GM18502 (cell line): ENCODE results near the gene TMEM269.
"Not testable (repeated sequence)": the region's sequence is repeated elsewhere in the genome, so short reads cannot be mapped to it uniquely, and the experiment has no call there.

Source experiments
- ATAC-seq: cut with Tn5 transposase; IDR thresholded peaks from one replicate; pipeline ENCODE4 v1.9.1; 2021; ENCODE audit warnings: mild to moderate bottlenecking; ENCODE audit not compliant: unreplicated experiment, poor library complexity

TMEM269 gene

DNA sequence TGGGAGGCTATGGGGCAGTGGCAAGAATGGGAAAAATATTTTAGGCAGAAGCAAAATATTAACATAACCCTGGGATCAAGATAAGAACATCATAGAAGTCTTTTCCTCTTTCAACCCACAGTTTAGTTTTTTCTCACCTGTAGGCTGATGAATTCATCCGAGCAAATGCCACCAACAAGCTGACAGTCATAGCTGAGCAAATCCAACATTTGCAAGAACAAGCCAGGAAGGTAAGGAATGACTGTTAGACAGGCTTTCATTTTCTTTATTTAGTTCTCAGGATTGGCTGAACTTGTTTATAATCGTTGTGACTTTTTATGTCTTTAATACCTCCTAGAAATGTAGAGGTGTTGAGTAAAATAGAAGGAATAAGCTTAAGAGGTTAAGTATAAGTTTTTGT is 11.4 kb upstream of the TMEM269 start:
- ATAC-seq = no peak

DNA sequence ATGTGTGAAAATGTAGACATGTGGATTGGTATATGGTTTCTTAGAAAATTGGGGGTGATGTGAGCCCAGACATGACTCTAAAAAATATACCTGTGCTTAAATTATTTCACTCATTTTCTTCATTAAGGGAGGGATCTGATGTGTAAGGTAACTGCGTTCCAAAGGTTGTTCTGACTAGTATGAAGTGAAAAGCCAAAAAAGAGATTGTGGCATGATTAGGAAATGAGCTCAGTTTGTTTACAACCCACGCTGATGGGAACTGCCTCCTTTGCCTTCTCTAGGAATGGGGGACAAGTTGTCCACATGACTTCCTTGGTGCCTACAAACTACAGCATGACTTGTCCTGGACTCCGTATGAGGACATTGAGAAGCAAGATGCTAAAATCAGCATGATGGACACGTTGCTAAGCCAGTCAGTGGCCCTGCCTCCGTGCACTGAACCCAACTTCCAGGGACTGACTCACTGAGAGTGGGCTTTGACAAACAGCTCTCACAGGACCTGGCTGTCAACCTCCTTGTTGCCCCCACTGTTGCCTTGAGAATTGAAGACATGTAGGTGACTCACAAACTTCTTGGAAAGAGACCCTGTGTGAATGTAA is 9.8 kb upstream of the TMEM269 start:
- no peak for ATAC-seq

DNA sequence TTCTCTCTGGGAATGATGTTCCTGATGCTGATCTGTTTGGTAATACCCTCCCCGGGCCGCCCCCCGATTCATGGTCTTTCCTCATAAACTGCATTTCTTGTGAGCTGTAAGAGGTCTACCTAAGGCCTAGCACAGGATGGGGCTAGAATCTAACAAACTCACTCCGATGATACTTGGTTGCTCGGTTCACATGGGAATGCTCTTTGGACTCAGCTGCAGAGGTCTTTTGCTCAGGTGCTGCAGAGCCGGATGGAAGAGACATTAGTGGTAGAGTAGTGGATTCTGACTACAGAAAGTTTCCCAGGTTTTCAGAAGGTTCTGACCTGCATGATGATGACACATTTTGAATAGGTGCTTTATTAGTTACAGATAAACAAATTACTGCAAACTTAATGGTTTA is 8.3 kb upstream of the TMEM269 start:
- ATAC-seq = no peak

DNA sequence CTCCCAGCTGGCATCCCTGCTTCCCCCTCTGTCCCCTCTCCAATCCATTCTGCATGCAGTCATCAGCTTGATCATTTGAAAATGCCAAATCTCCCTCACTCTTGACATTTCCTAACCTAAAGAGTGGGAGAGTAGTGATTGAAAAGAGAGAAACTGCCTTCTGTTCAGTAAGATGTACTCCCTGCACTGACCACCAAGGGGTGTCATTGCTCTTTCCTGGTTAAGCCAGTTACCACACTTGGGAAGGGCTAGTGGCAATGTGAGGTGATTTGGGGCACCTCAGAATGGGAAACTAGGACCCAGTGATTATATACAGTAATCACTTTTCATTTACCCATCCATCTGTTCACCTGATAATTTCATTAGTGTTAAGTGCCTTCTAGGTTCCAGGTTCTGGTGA is 6.9 kb upstream of the TMEM269 start:
- no peak for ATAC-seq

DNA sequence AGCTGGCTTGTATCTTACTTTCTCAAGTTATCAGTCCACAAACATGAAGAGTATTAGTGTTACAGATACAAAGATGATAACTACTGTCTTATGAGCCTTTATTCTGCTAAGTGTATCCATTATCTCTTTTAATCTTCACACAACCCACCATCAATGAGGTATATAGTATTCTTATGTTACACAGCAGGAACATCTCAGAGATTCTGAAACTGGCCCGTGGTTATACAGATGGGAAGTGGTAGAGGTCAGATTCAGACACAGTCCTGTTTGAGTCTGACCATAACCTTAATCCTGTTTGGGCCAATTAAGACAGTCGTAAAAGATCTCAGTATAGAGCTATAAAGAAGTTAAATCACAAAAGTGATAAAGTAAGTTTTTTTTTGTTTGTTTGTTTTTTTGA is 5.1 kb upstream of the TMEM269 start:
- ATAC-seq = no peak

DNA sequence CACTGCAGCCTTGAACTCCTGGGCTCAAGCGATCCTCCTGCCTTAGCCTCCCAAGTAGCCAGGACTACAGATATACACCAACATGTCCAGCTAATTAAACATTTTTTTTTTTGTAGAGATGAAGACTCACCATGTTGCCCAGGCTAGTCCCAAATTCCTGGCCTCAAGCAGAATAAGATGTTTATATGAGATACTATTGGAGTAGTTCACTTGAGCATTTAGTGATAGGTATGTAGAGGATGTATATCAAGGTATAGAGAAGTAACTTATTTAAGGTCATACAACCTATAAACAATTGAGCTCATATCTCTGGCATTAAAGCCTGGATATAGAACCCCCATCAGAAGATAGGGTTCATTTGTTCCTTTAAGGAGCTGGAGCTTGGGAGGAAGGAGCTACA is 4.6 kb upstream of the TMEM269 start:
- ATAC-seq = no peak

DNA sequence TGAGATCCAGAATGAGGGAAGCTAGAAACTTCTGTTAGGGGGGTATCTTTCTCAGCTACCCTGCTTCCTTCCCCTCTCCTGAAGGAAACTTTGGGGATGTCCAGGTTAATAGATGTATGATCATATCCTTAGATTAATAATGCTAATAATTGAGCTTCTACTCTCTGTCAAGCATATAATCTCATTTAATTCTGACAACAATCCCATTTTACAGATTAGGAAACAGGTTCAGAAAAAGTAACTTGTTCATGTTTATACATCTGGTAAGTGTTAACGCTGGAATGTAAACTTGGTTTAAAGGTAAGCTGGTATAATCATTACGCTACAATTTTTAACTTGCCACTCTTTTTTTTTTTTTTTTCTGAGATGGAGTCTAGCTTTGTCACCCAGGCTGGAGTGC is 1.7 kb upstream of the TMEM269 start:
- ATAC-seq = no peak

DNA sequence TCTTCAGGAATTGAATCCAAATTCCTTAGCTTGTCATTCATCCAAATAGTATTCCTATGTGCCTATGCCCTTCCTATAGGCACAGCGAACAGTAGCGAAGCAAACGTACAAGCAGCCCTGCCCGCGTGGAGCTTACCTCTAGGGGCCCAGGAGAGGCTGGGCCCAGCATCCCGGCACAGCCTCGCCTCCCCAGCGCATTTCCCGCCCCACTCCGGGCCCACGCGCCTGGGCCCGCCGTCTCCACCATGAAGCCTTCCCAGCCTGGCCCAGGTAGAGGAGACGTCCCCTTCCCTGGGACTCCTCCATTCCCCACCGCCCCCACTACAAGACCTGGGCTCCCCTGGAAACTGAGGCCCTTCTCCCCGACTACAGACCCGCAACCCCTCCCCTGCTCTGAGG is 245 bp upstream of the TMEM269 start:
- no peak for ATAC-seq

DNA sequence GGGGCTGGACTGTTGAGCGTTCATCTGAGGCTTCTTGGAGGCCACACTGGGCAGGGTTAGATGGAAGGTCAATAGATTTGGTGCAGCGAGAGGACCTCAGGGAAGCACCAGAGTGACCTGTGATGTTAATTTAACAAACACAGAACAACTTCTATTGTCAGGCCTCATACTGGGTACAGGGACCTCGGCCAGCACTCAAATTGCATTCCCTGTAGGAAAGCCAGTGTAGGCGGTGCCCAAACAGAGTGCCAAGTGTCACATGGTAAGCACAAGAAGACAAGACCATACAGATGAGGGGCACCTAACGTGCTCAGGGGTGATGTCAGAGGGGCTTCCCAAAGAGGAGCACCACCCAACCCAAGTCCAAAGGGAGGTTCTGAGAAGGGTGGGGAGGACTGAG is 1.3 kb downstream of the TMEM269 start:
- ATAC-seq = no peak

DNA sequence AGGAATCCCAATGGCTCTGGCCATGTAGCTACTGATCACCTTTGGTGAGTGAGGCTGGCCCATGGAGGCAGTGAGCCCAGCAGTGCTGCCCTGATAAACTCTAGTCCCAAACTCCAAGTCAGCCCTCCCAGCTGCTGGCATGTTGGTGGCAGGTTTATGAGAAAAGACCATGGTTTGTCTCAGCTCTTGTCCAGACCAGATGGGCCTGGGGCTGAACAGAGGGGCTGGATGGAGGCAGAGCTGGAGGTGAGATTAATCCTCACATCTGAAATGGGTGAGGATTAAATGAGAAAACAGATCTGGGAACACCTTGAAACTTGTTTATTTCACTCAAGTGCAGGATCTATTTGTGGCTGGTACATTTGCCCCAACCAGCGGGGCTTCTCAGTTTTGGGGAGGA is 3.2 kb downstream of the TMEM269 start:
- no peak for ATAC-seq

DNA sequence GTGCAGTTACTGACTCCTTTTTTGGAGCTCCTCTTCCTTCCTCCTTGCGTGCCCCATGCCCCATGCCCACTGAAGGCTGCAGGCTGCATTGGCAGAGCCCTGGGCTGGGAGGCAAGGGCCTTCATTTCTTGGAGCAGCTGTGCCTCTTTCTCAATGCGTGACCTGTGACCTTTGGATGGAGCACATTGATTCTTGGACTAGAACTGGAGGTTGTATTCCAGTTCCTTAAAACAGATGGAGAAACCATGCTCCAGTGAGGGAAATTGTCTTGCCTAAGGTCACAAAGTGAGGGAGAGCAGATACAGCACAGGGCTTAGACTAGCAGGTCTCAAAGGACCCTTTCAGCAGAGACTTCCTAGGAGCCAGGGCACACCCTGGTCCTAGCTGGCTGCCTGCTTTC is 9.0 kb downstream of the TMEM269 start:
- no peak for ATAC-seq

DNA sequence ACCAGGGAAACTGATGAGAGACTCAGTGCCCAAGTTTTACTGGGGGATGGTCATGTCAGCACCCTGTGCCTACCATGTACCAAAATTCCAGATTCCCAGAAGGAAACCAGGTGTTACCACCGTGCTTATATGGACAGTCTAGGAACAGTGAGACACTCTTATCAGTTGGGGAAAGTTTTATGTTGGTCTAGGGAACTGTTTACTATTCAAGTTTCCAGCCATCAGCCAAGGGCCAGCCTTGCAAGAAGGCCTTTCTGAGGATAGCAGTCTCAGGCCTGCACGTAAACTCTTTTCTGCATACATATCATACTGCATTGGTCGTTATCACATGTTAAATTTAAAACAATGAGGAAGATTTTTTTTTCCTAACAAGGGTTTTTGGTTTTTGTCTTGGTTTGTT is 12.6 kb downstream of the TMEM269 start:
- no peak for ATAC-seq

DNA sequence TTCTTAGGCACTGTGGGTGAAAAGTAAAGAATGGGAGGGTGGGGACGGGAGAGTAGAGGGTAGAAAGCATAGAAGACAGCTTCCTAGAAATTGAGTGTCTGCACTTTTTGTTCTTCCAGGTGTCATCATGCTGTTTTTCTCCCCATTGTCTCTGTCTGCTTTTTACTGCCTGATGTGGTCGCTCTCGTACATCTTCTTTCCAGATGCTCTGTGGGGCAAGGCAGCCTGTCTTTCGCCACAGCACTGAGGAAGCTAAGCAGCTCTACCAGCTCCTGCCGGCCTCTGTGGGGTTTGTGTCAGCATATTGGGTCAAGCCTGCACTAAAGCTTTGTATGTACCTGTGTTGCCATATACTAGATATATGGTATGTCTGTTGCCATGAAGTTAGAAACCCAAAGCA is 13.2 kb downstream of the TMEM269 start:
- no peak for ATAC-seq

DNA sequence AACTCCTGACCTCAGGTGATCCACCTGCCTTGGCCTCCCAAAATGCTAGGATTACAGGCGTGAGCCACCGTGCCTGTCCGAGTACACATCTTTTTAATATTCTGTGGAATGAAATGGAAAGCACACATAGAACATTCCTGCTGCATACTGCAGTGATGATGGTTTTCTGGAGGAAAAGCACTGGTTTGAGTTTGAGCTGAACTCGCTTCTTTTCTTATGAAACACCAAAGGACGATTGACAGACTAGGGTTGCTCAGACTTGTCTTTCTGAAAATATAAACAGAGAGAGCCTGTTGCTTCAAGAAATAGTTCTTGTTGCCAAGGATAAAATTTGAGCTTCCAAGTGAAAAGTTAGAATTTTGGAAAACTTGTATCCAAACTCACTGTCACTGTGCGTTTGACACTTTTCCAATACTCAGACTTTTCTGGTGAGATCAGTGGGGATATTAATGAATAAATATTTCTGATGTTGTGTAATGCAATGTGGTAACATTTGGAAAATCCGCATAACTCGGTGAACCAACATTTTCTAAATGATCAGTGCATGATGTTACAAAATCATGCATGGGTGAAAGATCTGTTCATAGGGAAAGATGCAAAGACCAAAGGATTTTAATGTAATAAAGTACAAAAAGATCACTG is 17.2 kb downstream of the TMEM269 start:
- no peak for ATAC-seq

DNA sequence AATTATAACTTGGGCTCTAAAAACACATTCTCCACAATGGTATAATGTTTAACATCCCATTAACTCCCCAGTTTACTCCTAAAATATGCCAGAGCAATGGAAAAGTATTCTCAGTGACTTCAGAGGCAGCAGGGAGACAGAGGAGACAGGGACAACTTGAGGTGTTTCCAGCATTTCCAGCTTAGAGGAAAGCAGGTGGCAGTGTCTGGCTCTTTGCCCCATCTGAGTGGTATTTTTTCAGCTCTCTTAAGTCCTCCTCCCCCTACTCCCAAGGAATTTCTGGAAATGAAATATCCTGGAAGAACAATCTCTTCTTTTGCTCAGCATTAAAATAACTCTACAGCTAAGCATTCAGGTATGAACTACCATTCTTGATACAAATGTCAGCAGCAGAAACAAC is 21.4 kb downstream of the TMEM269 start:
- ATAC-seq = no peak

DNA sequence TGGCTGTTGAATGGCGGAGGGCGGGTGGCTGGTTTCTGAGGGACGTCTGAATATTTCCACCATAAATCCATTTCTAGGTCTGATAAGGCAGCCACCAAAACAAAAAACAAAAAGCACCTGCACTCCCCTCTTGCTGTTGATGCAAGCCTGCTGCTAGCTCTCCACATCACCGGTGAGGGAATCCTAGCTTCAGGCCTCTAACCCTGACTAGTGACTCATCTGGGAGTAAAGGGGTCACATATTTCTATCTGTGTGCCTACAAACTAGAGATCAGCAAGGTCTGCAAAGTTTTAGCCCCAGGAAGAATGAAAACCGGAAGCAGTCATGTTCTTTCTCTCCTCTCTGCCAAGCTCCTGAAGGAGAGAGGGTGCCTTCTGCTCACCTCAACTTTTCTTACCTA is 21.8 kb downstream of the TMEM269 start:
- ATAC-seq = no peak

DNA sequence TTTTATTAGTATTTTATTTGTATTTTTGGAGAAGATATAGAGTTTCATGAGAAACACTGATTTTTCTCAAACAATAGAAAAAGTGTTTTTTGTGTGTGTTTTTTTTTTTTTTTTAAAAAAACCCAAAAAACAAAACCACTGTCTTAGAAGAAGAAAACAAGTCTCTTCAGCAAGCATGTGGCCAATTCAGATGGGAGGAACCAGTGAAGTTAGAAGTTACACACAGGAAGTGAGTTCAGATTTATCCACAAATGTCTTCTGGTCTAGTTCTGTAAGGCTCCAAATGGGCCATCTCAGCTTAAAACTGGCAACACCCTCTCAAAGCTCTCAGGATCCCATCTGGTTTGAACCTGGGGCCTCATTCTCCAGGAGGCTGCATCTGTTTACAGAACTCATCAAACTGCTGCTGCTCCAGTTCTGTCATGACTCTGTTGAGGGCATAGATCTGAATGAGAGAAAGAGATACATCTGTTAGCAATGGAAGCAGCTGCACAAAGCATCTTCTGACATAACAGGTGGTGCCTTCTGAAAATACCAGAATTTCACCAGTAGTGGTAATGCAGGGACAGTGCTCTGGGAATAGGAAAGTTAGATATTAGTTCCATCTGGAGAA is 22.4 kb downstream of the TMEM269 start:
- no peak for ATAC-seq

DNA sequence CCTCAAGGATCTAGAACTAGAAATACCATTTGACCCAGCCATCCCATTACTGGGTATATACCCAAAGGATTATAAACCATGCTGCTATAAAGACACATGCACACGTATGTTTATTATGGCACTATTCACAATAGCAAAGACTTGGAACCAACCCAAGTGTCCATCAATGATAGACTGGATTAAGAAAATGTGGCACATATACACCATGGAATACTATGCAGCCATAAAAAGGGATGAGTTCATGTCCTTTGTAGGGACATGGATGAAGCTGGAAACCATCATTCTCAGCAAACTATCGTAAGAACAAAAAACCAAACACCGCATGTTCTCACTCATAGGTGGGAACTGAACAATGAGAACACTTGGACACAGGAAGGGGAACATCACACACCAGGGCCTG is 30.0 kb downstream of the TMEM269 start:
- ATAC-seq = not testable (repeated sequence)

DNA sequence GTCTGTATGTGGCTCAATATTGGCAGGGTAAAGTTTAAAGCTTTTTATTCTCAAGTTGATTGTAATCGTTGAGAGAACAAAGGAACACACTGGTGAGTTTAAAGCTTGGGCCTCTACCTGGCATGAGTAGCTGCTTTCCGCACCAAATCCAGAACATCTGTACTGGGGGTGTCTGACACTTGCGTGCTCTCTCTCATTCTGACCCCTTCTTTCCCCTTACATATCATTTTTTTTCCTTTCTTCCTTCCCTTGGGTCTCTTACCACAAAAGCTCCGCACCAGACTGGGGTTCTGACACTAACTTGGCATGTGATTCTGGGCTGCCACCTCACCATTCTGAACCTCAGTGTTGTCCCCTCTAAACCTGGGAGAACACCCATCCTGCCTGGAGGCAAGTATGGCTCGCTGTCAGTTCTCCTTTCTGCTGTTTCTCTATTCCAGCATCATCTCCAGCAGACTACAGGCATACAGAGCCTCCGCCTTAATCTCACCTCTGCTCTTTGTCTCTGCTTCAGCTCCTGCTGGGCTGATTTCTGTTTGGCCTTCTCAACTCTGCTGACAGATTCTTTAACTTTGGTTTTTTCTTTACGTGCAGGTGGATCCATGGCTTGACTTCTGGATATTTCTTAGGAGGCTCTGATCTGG is 31.3 kb downstream of the TMEM269 start:
- no peak for ATAC-seq

DNA sequence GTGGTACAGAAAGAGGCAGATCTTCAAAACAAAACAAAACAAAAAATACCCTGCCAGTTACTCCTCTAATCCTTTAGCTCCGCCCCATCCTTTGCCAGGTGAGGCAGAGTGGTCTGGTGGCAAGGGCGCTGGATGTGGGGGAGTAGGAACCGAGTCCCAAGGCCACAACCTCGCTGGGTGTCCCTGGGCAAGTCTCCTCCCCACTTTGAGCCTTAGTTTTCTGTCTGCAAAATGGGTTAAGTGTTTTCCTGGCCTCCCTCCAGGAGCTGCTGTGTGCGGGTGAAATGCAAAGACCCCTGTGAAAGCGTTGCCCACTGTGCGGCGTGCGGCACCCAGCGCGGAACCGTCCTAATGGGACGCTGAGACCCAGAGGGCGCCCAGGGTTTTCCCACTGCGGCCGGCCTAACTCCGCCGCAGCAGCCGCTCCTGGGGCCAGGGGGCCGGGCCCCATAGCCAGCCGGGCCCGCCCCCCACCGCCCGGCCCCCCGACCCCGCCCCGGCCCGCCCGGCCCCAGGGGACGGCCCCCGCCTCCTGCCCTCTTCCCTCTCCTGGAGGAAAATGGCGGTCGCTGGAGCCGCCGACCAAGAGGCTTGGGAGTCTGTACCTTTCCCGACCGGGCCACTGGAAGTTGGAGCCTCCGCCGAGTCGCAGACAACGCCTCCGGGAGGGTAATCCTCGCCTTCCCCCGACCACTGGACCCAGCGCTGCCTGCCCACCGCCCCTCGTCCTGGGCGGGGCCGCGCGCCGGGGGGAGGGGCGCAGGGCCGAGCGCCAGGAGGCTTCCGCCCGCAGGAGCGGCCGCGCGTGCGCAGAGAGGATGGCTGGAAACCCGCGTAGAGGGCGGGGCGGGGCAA is 32.0 kb downstream of the TMEM269 start, which contains the start of the genes ERMAP and SVBP:
Gene ERMAP, plus strand, starts transcription at position 538 of the 855 bp plus-strand sequence. CDS start 13,327 bp downstream, outside the sequence.
Gene SVBP, minus strand, starts transcription at position 813 of the 855 bp plus-strand sequence. CDS start 853 bp downstream, outside the sequence.
- peak; percentile 85 for ATAC-seq

DNA sequence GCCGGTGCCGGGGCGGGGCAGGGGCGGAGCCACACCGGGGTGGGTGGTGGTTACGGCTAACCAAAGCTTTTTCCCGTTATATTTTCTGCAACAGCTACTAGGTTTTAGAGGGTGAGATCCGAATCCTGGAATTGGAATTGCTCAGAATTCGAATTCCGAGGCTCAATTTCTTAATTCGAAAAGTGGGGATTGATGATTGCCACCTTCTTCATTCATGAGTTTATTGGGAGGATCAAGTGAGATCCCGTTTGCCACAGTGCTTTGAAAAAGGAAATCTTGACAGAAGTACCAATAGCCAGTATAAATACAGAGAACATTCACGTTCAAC is 32.6 kb downstream of the TMEM269 start:
- ATAC-seq = peak; percentile 3
